RCC 7860 (cell line): Measurements from ENCODE around the gene DAO.
"Not testable (repeated sequence)": the region's sequence is repeated elsewhere in the genome, so short reads cannot be mapped to it uniquely, and the experiment has no call there.

Experiments
- DNase-seq: peaks from one replicate; pipeline ENCODE4 v3.0.0-alpha.2; 2015; ENCODE audit warnings: low spot score
- FAIRE-seq: peaks from 2 replicates; lab custom pipeline; 2012; peaks lifted over from hg19 to GRCh38; lab: Jason Lieb, UNC

The DAO gene

GRCh38 chr12:108847705-108848104, 32.2 kb upstream of the DAO start:
- FAIRE-seq = no peak
- DNase-seq = no peak

- DNase-seq (no peak), FAIRE-seq (no peak)
Measured at GRCh38 chr12:108849660-108850059, 30.2 kb upstream of the DAO start.

GRCh38 chr12:108850854-108851573, 28.9 kb upstream of the DAO start:
- DNase-seq (no peak), FAIRE-seq (no peak)

- FAIRE-seq (no peak), DNase-seq (no peak)
Measured at GRCh38 chr12:108852674-108853309, 27.1 kb upstream of the DAO start.

- FAIRE-seq (no peak), DNase-seq (no peak)
Measured at GRCh38 chr12:108853426-108853825, 26.5 kb upstream of the DAO start.

- peak; percentile 51 for DNase-seq
- no peak for FAIRE-seq
Measured at GRCh38 chr12:108853981-108854446, 25.9 kb upstream of the DAO start.

GRCh38 chr12:108854451-108855283, 25.2 kb upstream of the DAO start:
- peak; percentile 79 for FAIRE-seq
- DNase-seq = peak; percentile 91

- no peak for FAIRE-seq
Measured at GRCh38 chr12:108855284-108856169, 24.4 kb upstream of the DAO start.

GRCh38 chr12:108856170-108856427, 23.8 kb upstream of the DAO start:
- FAIRE-seq = no peak
- DNase-seq = no peak

More at GRCh38 chr12:108855284-108856169, 24.4 kb upstream of the DAO start:
- no peak for DNase-seq

GRCh38 chr12:108856428-108857157, 23.3 kb upstream of the DAO start:
- DNase-seq (peak; percentile 65), FAIRE-seq (no peak)

GRCh38 chr12:108857158-108857407, 22.8 kb upstream of the DAO start:
- DNase-seq = no peak
- FAIRE-seq = no peak

GRCh38 chr12:108858311-108859074, 21.4 kb upstream of the DAO start:
- FAIRE-seq = no peak
- DNase-seq = no peak

GRCh38 chr12:108859141-108859922, 20.6 kb upstream of the DAO start:
- not testable (repeated sequence) for DNase-seq, FAIRE-seq

GRCh38 chr12:108859923-108860291, 20.0 kb upstream of the DAO start:
- FAIRE-seq = no peak

GRCh38 chr12:108860443-108860842, 19.4 kb upstream of the DAO start:
- DNase-seq = no peak
- no peak for FAIRE-seq

More at GRCh38 chr12:108859923-108860291, 20.0 kb upstream of the DAO start:
- no peak for DNase-seq

- FAIRE-seq (no peak), DNase-seq (no peak)
Measured at GRCh38 chr12:108861878-108862587, 17.9 kb upstream of the DAO start.

GRCh38 chr12:108862588-108862959, 17.3 kb upstream of the DAO start:
- no peak for FAIRE-seq

GRCh38 chr12:108865169-108865568, 14.7 kb upstream of the DAO start:
- FAIRE-seq (no peak), DNase-seq (no peak)

More at GRCh38 chr12:108862588-108862959, 17.3 kb upstream of the DAO start:
- DNase-seq = no peak
